Body of pancreas (tissue), 4 donors: ENCODE data around the gene PPT1. TPM values are rescaled to one million over a fixed set of nuclear protein-coding genes. Genes with fewer than 3 reads are reported as not detected.

Source experiments
- ATAC-seq: fragments of 150-250 bp; one replicate; pipeline ENCODE4 v1.9.1; 2016
- DNase-seq, 4 donors: peaks; one replicate each; pipeline ENCODE4 v3.0.0-alpha.2; 2019
- H3K27ac ChIP-seq, 4 donors: fragments of 200-600 bp; sonication (generic); 1 replicate in 3 of 4; 2 replicates in 1 of 4; pipeline versions ENCODE4 v1.5.1 to v1.6.1; 2016 to 2019; ENCODE audit warnings: mild to moderate bottlenecking in 1 of 4, mixed read lengths in 1 of 4, moderate library complexity in 1 of 4
- H3K27me3 ChIP-seq, 2 donors: fragments of 200-600 bp; sonication (generic); one replicate each; pipeline ENCODE4 v1.6.0; 2016; ENCODE audit warnings: mild to moderate bottlenecking in 1 of 2
- H3K36me3 ChIP-seq, 2 donors: fragments of 200-600 bp; sonication (generic); replicated peaks in 1 of 2; 2 replicates each; pipeline ENCODE4 v1.5.1; 2016; ENCODE audit warnings: low read depth in 2 of 2; ENCODE audit not compliant: insufficient read depth in 1 of 2
- H3K4me1 ChIP-seq: fragments of 200-600 bp; sonication (generic); one replicate; pipeline ENCODE4 v1.6.0; 2016
- H3K4me3 ChIP-seq, 2 donors: fragments of 200-600 bp; sonication (generic); 1 replicate in 1 of 2; 2 replicates in 1 of 2; pipeline ENCODE4 v1.5.1; 2016 to 2019
- H3K9me3 ChIP-seq, 3 donors: fragments of 200-600 bp; sonication (generic); 1 replicate in 2 of 3; 2 replicates in 1 of 3; pipeline ENCODE4 v1.5.1; 2016
- POLR2A ChIP-seq, 3 donors: fragments of 450-650 bp; IDR thresholded peaks; one replicate each; pipeline ENCODE4 v1.6.1; 2016; ENCODE audit warnings: antibody characterized with exemption in 3 of 3, mild to moderate bottlenecking in 2 of 3
- WGBS, 2 donors: methylation state at CpG; one replicate each; pipeline ENCODE4 v1.1.5; 2017; 5-methylcytosine and 5-hydroxymethylcytosine counted together
- intact Hi-C: fragments of 100-400 bp; cut with DNase I; formaldehyde crosslinking; loops from one replicate; pipeline ENCODE4 v1.15.1; 2023
- total RNA-seq, 2 donors: library from RNA; depleted of rRNA; stranded (reverse); fragments of >200 nt; gene quantifications; one replicate each; pipeline ENCODE4 v1.1.0, GENCODE V29; 2016
- TF ChIP-seq, protein P1 (sequence below), 7 experiments: fragments of 450-650 bp in 4 of 7; fragments of 200-600 bp in 3 of 7; sonication (generic) in 3 of 7; IDR thresholded peaks; one replicate each; pipeline ENCODE4 v1.5.1; 2016 to 2019; ENCODE audit warnings: antibody characterized with exemption in 7 of 7

The PPT1 gene
- total RNA-seq, 2 donors from 2014 or later, result 26.4 to 28.5 TPM

DNA sequence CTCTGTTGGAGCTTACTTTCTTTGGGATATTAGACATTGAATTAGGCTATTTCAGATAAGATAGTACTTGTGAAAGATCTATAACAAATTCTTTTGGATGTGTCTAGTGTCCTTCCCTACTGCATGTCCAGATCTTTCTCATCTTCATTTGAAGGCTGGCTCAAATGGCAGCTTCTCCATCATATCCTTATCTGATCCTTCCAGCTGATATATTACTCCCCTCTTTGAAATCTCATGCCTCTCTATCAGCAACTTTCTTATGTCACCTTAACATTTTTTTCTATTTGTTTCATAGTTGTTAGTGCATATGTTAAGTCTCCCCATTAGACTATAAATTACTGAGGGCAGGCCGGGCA is 39.0 kb downstream of the PPT1 start:
- intact Hi-C loops, result no loop called here
- ATAC-seq (no peak), DNase-seq (no peak)
- H3K27me3 ChIP-seq, result no peaks in the 10 kb centered on the region
- peak overlapping the region in 1 of 4 donors; percentile 52 for H3K27ac ChIP-seq
- H3K36me3 ChIP-seq, result peaks cover 0 to 13% of the 10 kb centered on the region in 2 donors
- no peak overlapping the region for H3K4me3 ChIP-seq
- no peak for TF ChIP-seq POLR2A (IDR thresholded peaks at IDR 0.05)
- TF ChIP-seq, protein P1, sequence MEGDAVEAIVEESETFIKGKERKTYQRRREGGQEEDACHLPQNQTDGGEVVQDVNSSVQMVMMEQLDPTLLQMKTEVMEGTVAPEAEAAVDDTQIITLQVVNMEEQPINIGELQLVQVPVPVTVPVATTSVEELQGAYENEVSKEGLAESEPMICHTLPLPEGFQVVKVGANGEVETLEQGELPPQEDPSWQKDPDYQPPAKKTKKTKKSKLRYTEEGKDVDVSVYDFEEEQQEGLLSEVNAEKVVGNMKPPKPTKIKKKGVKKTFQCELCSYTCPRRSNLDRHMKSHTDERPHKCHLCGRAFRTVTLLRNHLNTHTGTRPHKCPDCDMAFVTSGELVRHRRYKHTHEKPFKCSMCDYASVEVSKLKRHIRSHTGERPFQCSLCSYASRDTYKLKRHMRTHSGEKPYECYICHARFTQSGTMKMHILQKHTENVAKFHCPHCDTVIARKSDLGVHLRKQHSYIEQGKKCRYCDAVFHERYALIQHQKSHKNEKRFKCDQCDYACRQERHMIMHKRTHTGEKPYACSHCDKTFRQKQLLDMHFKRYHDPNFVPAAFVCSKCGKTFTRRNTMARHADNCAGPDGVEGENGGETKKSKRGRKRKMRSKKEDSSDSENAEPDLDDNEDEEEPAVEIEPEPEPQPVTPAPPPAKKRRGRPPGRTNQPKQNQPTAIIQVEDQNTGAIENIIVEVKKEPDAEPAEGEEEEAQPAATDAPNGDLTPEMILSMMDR (IDR thresholded peaks at IDR 0.05), result no peak
- no peaks in the 10 kb centered on the region for H3K9me3 ChIP-seq
- peaks cover 16% of the 10 kb centered on the region for H3K4me1 ChIP-seq
- 76 to 93% methylated on average over 1 of the region's 1 CpG for WGBS, 2 donors

DNA sequence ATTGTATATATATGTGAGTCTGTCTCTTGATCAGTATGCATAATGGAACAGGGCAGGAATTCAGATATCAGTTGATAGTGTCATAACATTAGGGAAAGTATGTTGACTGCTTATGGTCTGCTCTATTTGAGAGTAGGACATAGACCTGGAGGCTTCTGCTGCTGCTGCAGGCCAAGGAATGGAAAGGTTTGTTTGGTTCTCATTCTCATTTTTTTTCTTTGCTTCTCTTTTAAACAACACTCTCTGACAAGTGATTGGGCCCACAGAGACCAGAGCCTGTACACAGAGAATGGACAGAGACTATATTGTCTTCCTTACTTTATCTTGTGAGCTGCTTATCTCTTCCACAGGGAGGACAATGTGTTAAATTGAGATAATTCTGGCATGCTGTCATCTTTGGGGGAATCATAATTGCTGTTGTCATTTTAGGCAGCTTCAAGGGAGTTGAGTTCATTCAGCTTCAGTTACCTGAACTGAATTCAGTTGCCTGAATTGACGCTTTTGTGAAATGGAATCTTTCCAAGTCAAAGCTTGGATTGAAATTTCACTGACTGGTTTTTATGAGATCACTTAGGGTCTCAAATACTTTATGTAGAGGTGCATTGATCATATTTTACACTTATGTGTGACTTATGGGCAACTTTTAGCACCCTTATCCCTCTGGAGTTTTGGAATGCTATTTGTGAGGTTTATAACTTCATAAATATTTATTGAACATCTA is 39.6 kb downstream of the PPT1 start:
- H3K9me3 ChIP-seq, result no peaks in the 10 kb centered on the region
- no peak overlapping the region for H3K4me3 ChIP-seq
- WGBS, 2 donors, result 67 to 75% methylated on average over 1 of the region's 1 CpG
- TF ChIP-seq, protein P1 (IDR thresholded peaks at IDR 0.05), result no peak
- no peak for TF ChIP-seq POLR2A (IDR thresholded peaks at IDR 0.05)
- H3K27ac ChIP-seq, result peak overlapping the region in 2 of 4 donors; percentile 17 to 24
- peaks cover 0 to 12% of the 10 kb centered on the region in 2 donors for H3K36me3 ChIP-seq
- H3K27me3 ChIP-seq, result no peaks in the 10 kb centered on the region
- intact Hi-C loops, result no loop called here
- DNase-seq (no peak), ATAC-seq (no peak)
- H3K4me1 ChIP-seq, result peaks cover 16% of the 10 kb centered on the region

DNA sequence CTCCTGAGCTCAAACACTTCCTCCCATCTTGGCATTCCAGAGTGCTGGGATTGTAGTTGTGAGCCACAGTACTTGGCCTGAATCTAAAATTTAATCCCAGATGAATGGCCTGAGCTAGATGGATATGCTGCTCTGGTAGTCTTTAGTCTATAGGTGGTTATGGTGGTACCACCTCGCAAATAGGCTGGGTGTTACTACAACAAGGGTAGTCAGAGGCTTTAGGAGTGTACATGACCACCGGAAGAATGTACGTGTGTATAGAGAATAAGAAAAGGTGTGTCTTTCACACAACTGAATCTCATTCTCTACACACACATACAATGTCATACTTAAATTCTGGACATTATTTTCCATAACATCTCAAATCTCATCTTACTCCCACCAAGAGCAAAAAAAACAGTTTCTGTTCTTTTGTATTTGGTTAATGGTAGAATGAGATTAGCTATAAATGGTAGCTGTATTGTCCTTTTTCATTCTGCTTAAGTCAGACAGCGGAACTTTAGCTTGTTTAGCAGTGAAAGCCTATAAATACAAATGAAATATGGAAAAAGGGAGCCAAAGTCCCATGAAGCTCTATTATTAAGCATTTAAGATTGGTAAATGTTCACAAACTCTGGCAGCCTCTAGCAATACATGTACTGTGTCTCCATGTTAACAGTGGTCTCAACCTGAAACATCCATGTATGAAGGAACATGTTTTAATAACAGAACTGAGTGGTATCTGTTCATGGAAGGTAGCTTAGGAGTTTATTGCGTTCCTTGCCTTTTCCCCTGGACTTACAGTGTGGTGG is 40.3 kb downstream of the PPT1 start:
- Histone ChIP-seq H3K27ac (no peak overlapping the region), H3K27me3 (no peaks in the 10 kb centered on the region), H3K4me3 (no peak overlapping the region), H3K36me3 (peaks cover 0 to 11% of the 10 kb centered on the region in 2 donors), H3K9me3 (no peaks in the 10 kb centered on the region), H3K4me1 (peaks cover 16% of the 10 kb centered on the region)
- TF ChIP-seq, protein P1 (IDR thresholded peaks at IDR 0.05), result no peak
- TF ChIP-seq POLR2A (IDR thresholded peaks at IDR 0.05), result no peak
- intact Hi-C loops, result no loop called here
- ATAC-seq, result no peak
- 96 to 97% methylated on average over 5 of the region's 5 CpGs for WGBS, 2 donors
- DNase-seq, result no peak

DNA sequence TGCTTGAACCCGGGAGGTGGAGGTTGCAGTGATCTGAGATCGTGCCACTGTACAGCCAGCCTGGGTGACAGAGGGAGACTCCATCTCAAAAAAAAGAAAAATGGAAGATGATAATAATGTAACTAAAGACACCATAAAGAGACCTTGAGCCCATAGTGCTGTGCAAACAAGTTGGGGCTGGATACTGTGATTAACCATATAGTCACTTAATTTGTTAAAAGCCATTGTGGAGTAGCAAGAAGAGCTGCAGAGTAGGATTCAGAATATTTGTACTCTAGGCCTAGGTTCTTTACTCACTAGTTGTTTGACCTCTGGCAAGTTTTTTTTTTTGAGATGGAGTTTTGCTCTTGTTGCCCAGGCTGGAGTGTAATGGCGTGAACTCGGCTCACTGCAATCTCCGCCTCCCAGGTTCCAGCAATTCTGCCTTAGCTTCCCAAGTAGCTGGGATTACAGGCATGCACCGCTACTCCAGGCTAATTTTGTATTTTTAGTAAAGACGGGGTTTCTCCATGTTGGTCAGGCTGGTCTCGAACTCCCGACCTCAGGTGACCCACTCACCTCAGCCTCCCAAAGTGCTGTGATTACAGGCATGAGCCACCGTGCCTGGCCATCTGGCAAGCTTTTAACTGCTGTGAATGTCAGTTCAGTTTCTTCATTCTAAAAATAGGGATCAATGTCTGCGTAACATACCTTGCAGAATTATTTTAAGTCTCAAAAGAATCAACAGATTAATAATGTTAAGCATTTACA is 43.7 kb downstream of the PPT1 start:
- Histone ChIP-seq H3K4me1 (peaks cover 8% of the 10 kb centered on the region), H3K36me3 (no peaks in the 10 kb centered on the region), H3K4me3 (no peak overlapping the region), H3K9me3 (no peaks in the 10 kb centered on the region), H3K27ac (no peak overlapping the region), H3K27me3 (no peaks in the 10 kb centered on the region)
- intact Hi-C loops, result no loop called here
- DNase-seq (no peak), ATAC-seq (no peak)
- TF ChIP-seq POLR2A (IDR thresholded peaks at IDR 0.05), result no peak
- TF ChIP-seq, protein P1 (IDR thresholded peaks at IDR 0.05), result no peak
- WGBS, 2 donors, result 87 to 92% methylated on average over 11 of the region's 11 CpGs
